ENCODE results near the gene ANO7. TPM values are rescaled to one million over a fixed set of nuclear protein-coding genes. Genes with fewer than 3 reads are reported as not detected.

The ANO7 gene
- total and polyA plus RNA-seq, 2 of the 13 experiments (the other 11 are each of a cell fraction or from before 2014, with no cell fraction given) = 4.1 to 4.9 TPM

GRCh38 chr2:241218131-241219029 lies 29.9 kb downstream of the ANO7 start (continued):
- TF ChIP-seq SIN3A (IDR thresholded peaks at IDR 0.05; ENCODE audit: borderline replicate concordance, low read depth, low read length) (0 out of 2 replicates have a peak, but pooled peaks have one; percentile 39), FOSL1 (CRISPR knock-in tag; IDR thresholded peaks at IDR 0.05; ENCODE audit: borderline replicate concordance) (no peak), ZNF639 (CRISPR knock-in tag; conservative IDR thresholded peaks at IDR 0.05) (peak; percentile 16; the same call in 1 of the 2 replicates), KDM4B (CRISPR knock-in tag; IDR thresholded peaks at IDR 0.05) (no peak), ZMYM4 (CRISPR knock-in tag; IDR thresholded peaks at IDR 0.05) (no peak), POGZ (CRISPR knock-in tag; IDR thresholded peaks at IDR 0.05) (no peak), IKZF4 (CRISPR knock-in tag; IDR thresholded peaks at IDR 0.05; ENCODE audit: borderline replicate concordance, low read depth, not compliant biosample characterization) (peak; percentile 73), RELA (CRISPR knock-in tag; IDR thresholded peaks at IDR 0.05) (no peak), ZNF350 (CRISPR knock-in tag; IDR thresholded peaks at IDR 0.05; ENCODE audit: borderline replicate concordance, low read depth) (no peak), ZNF121 (CRISPR knock-in tag; IDR thresholded peaks at IDR 0.05) (no peak), TCF12 (IDR thresholded peaks at IDR 0.05) (no peak), TCF12 (CRISPR knock-in tag; IDR thresholded peaks at IDR 0.05) (no peak), ZNF564 (CRISPR knock-in tag; IDR thresholded peaks at IDR 0.05) (no peak), CEBPZ (IDR thresholded peaks at IDR 0.05; ENCODE audit: low read length) (no peak), BHLHE40 (IDR thresholded peaks at IDR 0.05; ENCODE audit: low read length) (peak; percentile 84), HOXA9 (CRISPR knock-in tag; IDR thresholded peaks at IDR 0.05; ENCODE audit: borderline replicate concordance) (no peak; the same call in 1 of the 2 replicates), ZBTB1 (CRISPR knock-in tag; IDR thresholded peaks at IDR 0.05; ENCODE audit: borderline replicate concordance) (no peak), ZNF660 (CRISPR knock-in tag; IDR thresholded peaks at IDR 0.05; ENCODE audit: borderline replicate concordance, low read depth) (no peak), ZNF678 (CRISPR knock-in tag; IDR thresholded peaks at IDR 0.05) (no peak), ESRRA (CRISPR knock-in tag; IDR thresholded peaks at IDR 0.05; ENCODE audit: low read depth) (no peak), ZBTB49 (CRISPR knock-in tag; IDR thresholded peaks at IDR 0.05; ENCODE audit: borderline replicate concordance) (peak; percentile 87; the same call in 1 of the 2 replicates), ZNF317 (CRISPR knock-in tag; IDR thresholded peaks at IDR 0.05) (no peak), ZFAT (CRISPR knock-in tag; conservative IDR thresholded peaks at IDR 0.05) (0 out of 2 replicates have a peak, but pooled peaks have one; percentile 18)
